ENCODE data around the gene DLG2. TPM values are rescaled to one million over a fixed set of nuclear protein-coding genes. Genes with fewer than 3 reads are reported as not detected.
A peak's percentile ranks its signal among the peaks of the same experiment; 100 is the strongest.

The DLG2 gene
- total RNA-seq, 1 donor from 2014 or later: 0.40 TPM

GRCh38 chr11:84497981-84498411 is 1129.1 kb downstream of the DLG2 start:
- no peak for DNase-seq (ENCODE audit: low read depth in 2 of 2)

DNA sequence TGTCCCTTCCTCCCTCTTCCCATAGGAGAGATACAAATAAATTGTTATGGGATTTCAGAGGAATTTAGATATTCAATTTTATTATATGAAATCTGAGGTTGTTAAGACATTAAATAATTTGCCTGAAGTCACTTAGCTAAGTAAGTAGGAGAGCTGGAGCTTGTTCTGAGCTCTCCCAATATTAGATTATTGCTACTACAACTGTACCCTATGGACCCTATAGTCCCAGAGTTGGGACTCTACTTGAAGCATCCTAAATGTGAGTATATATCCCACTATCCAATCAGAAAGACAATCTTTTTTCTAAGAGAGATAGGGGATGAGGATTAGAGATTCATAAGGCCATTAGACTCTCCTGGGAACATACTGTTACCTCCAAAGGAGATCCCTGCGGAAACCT is 1130.0 kb downstream of the DLG2 start:
- no peak for DNase-seq (ENCODE audit: low read depth in 2 of 2)

DNA sequence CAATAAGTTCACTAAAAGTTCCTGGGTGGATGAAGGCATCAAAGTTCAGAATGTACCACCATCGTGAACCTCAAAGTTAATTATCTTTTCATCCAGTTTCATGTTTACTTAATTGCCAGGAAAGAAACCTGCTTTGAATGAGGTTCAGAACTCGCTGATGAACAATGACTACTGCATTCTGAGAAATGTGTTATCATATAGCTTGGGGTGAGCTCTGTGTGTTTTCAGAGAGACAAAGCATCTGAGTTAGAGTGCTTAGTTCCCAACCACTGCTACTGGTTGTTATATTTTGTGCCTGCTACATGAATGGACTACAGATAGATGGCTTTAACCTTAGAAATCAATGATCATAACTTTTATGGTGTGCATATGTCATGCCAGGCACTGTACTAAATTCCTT is 1131.0 kb downstream of the DLG2 start:
- no peak for DNase-seq (ENCODE audit: low read depth in 2 of 2)

- DNase-seq (ENCODE audit: low read depth in 2 of 2): no peak
Measured at GRCh38 chr11:84480131-84480530, 1147.0 kb downstream of the DLG2 start.

DNA sequence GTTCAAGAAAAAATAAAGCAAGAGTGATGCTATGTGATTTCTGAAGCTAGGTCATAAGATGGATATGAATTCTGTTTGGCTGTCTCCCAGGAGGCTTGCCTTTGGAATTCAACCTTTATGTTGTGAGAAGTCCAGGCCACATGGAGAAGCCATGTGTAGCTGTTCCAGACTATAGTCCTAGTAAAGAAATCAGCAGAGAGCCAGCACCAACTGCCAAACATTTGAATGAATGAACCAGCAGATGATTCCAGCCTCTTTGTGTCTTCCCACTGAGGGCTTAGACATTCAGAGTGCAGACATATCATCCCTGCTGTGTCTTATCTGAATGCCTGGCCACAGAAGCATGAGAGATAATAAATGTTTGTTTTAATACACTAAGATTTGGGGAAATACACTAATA is 1150.6 kb downstream of the DLG2 start:
- DNase-seq (ENCODE audit: low read depth in 2 of 2): no peak

- no peak for DNase-seq (ENCODE audit: low read depth in 2 of 2)
Measured at GRCh38 chr11:84471501-84471900, 1155.6 kb downstream of the DLG2 start.

- no peak for DNase-seq (ENCODE audit: low read depth in 2 of 2)
Measured at GRCh38 chr11:84468235-84468634, 1158.9 kb downstream of the DLG2 start.

- no peak for DNase-seq (ENCODE audit: low read depth in 2 of 2)
Measured at GRCh38 chr11:84465040-84465439, 1162.1 kb downstream of the DLG2 start.

DNA sequence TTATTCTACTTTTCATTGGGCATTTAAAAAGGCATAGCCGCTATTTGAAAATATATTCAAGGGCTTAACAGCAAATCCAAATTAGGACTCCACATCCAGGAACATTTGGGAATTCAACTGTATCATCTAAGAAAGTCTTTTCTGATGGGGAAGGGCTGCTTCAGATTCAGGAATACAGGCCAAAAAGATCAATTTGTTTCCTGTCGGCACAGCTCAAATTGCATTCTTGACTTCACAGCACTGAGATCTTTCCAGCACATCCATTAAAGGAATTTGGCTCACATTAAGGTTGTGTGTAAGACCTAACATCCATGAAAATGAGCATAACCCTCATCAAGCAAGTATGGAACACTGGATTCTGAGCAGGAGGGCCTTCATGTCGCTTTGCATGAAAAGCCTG is 1171.5 kb downstream of the DLG2 start:
- DNase-seq (ENCODE audit: low read depth in 2 of 2): no peak

- no peak for DNase-seq (ENCODE audit: low read depth in 2 of 2)
Measured at GRCh38 chr11:84452211-84452610, 1174.9 kb downstream of the DLG2 start.

- DNase-seq (ENCODE audit: low read depth in 2 of 2): no peak
Measured at GRCh38 chr11:84438565-84438964, 1188.6 kb downstream of the DLG2 start.

DNA sequence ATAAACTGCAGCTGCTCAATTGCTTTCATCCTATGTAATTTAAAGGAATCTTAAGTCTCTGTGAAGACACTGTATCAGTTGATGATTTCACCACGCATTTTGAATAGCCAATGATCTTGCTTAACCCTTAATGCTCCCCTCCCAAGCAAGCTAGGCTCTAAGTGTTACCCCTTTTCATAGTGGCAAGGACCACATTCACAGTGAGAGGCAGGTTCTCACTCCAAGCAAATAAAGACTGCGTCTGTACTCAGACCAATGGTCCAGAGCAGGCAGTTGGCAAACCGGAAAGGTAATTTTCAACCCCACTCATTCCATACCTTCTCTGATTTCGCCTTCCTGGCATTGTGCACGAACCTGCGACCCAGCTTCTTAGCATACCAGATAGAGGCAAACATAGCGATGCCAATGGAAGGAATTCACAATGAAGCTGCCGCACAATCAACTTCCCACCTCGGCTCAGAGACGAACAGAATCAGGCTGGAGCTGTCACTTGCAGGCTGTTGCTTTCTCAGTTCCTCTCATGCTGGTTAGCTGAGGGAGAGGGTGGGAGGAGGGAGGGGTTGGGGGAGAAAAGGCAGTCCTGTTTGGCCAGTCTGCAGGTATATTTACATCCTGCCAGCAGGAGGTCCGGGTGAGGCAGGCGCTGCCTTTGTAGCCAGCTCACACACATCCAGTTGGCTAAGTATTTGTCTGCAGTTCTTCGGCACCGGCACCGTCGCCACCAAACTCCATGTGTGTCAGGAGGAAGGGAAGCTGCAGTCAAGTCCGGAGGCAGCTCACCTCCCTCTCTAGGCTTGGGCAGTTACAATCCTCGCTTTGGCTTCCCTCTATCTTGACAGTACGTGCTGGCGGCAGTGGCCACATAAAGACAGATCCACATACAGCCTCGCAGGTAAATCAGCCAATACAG is 1189.8 kb downstream of the DLG2 start:
- no peak for DNase-seq (ENCODE audit: low read depth in 2 of 2)

DNA sequence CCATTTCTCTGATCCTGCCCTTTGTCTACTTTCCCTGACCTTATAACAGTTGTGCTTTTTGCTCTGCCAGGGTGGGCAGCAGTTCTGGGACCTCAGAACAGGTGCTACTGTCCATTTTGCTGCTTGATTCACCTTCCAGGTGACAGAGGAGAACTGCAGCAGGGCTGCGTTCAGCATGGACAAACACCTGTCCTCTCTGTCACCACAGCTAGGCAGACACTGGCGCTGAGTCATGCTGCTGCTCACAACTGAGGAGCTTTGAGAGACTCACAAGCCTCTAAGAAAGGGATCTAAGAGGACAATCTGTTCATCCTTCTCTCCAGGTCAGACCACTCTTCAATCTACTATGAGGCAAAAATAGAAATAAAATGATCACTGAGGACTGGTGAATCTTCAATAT is 1196.5 kb downstream of the DLG2 start:
- no peak for DNase-seq (ENCODE audit: low read depth in 2 of 2)

GRCh38 chr11:84425673-84426072 is 1201.5 kb downstream of the DLG2 start:
- no peak for DNase-seq (ENCODE audit: low read depth in 2 of 2)

DNA sequence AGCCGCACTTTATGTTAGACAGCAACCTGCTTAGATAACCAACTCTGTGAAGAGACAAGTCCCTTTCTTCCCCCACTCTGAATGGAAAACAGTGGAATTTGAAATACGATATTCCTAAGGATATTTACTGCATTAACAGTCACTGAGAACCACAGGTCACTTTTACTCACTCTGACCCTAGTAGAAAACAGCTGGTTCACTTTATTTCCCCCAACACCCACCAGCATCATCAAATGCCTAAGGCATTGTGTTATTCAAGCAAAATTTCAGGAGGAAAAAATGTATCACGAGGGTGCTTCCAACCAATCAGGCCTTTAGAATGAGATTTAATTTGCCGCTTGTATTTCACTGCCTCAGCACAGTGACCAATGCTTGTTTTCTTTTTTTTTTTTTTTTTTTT is 1206.9 kb downstream of the DLG2 start:
- no peak for DNase-seq (ENCODE audit: low read depth in 2 of 2)

- DNase-seq (ENCODE audit: low read depth in 2 of 2): no peak
Measured at GRCh38 chr11:84419616-84420015, 1207.5 kb downstream of the DLG2 start.

DNA sequence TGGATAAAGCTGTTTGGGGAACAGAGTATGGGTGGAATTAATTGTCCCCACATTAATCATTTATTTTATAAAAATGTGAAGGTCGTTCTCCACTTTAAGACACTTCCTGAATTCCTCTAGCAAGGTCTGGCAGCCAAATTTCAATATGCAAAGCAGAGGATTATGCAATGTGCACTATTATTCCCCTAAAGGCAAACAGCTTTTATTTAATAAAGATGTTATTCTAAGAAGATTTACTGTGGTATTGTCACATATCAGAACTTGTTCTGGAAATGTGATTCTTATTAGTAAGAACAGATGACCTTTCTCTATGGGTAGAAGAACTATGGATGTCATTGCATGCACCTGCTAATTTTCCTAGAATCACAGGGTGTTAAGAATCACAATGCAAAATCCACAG is 1212.2 kb downstream of the DLG2 start:
- DNase-seq (ENCODE audit: low read depth in 2 of 2): no peak

- DNase-seq (ENCODE audit: low read depth in 2 of 2): no peak
Measured at GRCh38 chr11:84413549-84413948, 1213.6 kb downstream of the DLG2 start.

- DNase-seq (ENCODE audit: low read depth in 2 of 2): no peak
Measured at GRCh38 chr11:84412862-84413261, 1214.3 kb downstream of the DLG2 start.

DNA sequence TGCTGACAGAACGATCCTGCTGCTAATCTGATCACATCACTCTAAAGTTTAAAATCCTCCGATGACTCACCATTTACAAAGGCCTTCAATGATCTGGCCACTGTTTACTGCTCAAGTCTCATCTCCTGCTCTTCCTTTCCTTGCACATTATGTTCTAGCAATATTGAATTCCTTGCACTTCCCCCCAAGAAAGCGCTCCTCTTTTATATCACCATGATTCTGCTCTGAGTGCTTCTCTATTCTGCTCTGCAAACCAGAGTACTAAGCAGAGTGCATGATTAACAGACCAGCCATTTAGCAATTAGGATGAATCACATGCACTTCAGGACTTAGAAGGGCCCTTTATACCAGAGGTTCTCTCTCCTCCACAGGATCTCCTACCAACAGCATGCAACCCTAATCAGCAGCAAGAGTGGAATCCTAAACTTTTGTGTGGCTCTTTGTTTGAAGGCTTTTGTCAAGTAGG is 1218.2 kb downstream of the DLG2 start:
- DNase-seq (ENCODE audit: low read depth in 2 of 2): no peak

DNA sequence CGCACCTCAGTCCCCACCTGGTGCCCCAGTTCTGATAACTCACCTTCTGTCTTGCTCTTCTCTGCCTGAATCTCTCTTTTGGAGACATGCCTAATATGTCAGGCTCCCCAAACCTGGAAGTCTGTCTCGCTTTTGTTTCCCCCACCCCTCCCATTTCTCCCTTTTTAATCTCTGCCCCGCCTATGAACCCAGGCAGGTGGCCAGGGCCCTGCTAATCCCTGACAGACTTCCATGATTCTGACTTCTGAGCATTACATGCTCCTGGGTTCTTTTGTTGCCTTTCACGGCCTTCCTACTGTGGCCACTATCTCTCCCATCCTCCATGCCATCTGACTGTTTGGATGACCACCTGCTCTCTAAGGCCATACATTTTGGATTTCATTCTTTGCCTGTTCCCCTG is 1220.1 kb downstream of the DLG2 start:
- DNase-seq (ENCODE audit: low read depth in 2 of 2): no peak

DNA sequence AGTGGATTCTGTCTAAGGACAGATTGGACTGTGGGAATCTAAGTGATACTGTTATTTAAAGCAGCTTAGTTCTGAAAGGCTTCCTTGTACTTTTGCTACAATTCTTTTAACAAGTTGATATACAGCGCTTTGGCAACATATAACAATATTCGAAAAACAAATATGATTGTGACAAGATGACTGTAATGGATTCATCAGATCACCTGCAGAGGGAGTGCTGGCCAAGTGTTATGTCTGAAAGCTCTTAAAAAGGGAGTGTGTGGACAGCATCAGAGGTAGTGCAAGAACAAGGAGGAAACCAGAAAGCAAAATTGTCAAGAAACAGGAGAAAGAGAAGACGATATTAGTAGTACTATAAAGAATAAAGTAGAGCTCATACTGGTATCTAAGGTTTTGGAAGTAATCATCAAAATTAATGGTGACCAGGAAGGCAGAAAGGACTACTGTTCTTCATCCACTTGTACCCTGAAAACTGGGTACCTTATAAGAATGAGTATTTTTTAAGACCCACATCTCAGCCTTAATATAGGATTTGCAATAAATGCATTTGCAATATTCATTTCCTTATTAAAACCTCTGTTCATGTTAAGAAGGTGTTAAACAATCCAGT is 1229.0 kb downstream of the DLG2 start:
- peak; percentile 2 to 14 for DNase-seq (ENCODE audit: low read depth in 2 of 2)

DNA sequence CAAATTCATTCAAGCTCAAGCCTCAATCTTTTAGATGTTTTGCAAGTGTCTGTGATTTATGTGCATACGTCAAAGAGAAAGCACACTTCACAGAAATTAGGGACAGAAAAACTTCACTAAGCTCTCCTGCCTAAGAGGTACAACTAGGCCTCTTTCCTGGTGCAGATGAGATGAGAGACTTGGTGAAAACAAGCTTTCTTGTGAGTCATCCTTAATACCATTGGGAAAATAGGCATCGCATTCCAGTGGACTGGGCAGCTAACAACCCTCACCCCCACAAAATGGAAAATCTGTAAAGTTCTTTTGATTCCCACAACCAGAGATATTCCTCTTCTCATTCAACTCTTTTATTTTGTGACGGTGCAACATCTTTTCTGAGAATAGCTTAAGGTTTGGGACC is 1230.6 kb downstream of the DLG2 start:
- no peak for DNase-seq (ENCODE audit: low read depth in 2 of 2)

Data from lung microvascular endothelial cell (primary cell).